Common myeloid progenitor, CD34-positive (primary cell): ENCODE measurements around the gene EEA1.

Experiments
- CTCF ChIA-PET: fragments of 350-600 bp; sonication (Branson Sonifier 250); formaldehyde crosslinking; loops from one replicate; lab custom pipeline; 2021; ENCODE audit warnings: antibody characterized with exemption; lab: Charles Lee
- POLR2A ChIA-PET: fragments of 350-600 bp; sonication (Branson Sonifier 250); formaldehyde crosslinking; loops from one replicate; lab custom pipeline; 2021; ENCODE audit warnings: antibody characterized with exemption; lab: Charles Lee
- DNase-seq, 3 donors: peaks; one replicate each; pipeline versions ENCODE4 v3.0.0 to v3.0.0-alpha.2; 2013
- H3K27ac ChIP-seq, 2 experiments: 1 replicate in 1 of 2; 2 replicates in 1 of 2; pipeline ENCODE4 v1.7.0; 2013; ENCODE audit warnings: inconsistent platforms in 2 of 2, low read length in 2 of 2, mild to moderate bottlenecking in 2 of 2, low read depth in 1 of 2, moderate library complexity in 1 of 2; ENCODE audit not compliant: severe bottlenecking in 2 of 2, insufficient read depth in 1 of 2, poor library complexity in 1 of 2
- H3K27me3 ChIP-seq, 5 experiments: replicated peaks in 2 of 5; 1 replicate in 3 of 5; 2 replicates in 2 of 5; pipeline versions ENCODE4 v1.6.1 to v1.7.0; 2013; ENCODE audit warnings: low read length in 4 of 5, mild to moderate bottlenecking in 2 of 5, moderate library complexity in 2 of 5, inconsistent platforms in 1 of 5; ENCODE audit not compliant: insufficient read depth in 5 of 5, control insufficient read depth in 4 of 5
- H3K36me3 ChIP-seq, 4 experiments: 1 replicate in 2 of 4; 2 replicates in 2 of 4; pipeline versions ENCODE4 v1.6.1 to v1.7.0; 2013; ENCODE audit warnings: low read length in 3 of 4, control low read depth in 1 of 4, mild to moderate bottlenecking in 1 of 4; ENCODE audit not compliant: control insufficient read depth in 4 of 4, insufficient read depth in 4 of 4
- H3K4me1 ChIP-seq, 4 experiments: 1 replicate in 3 of 4; 2 replicates in 1 of 4; pipeline versions ENCODE4 v1.6.1 to v1.7.1; 2013; ENCODE audit warnings: low read length in 3 of 4, mild to moderate bottlenecking in 3 of 4, control low read depth in 1 of 4, inconsistent platforms in 1 of 4, moderate library complexity in 1 of 4; ENCODE audit not compliant: control insufficient read depth in 4 of 4, insufficient read depth in 4 of 4; ENCODE audit errors: control extremely low read depth in 1 of 4
- H3K4me3 ChIP-seq, 7 experiments: 1 replicate in 4 of 7; 2 replicates in 3 of 7; pipeline versions ENCODE4 v1.5.1 to v1.7.0; 2013; ENCODE audit warnings: mild to moderate bottlenecking in 7 of 7, low read length in 6 of 7, moderate library complexity in 6 of 7, inconsistent platforms in 2 of 7, low read depth in 2 of 7, control low read depth in 1 of 7; ENCODE audit not compliant: insufficient read depth in 4 of 7, control insufficient read depth in 1 of 7; ENCODE audit errors: extremely low read depth in 1 of 7
- H3K9me3 ChIP-seq, 5 experiments: 1 replicate in 4 of 5; 2 replicates in 1 of 5; pipeline versions ENCODE4 v1.6.1 to v1.7.1; 2013; ENCODE audit warnings: low read length in 4 of 5, mild to moderate bottlenecking in 2 of 5, inconsistent platforms in 1 of 5, low read depth in 1 of 5, moderate library complexity in 1 of 5; ENCODE audit not compliant: control insufficient read depth in 4 of 5, insufficient read depth in 2 of 5; ENCODE audit errors: control extremely low read depth in 1 of 5
- WGBS: methylation state at CpG from one replicate; pipeline ENCODE4 v1.1.5; 2013; ENCODE audit not compliant: insufficient coverage; 5-methylcytosine and 5-hydroxymethylcytosine counted together

Gene EEA1

DNA sequence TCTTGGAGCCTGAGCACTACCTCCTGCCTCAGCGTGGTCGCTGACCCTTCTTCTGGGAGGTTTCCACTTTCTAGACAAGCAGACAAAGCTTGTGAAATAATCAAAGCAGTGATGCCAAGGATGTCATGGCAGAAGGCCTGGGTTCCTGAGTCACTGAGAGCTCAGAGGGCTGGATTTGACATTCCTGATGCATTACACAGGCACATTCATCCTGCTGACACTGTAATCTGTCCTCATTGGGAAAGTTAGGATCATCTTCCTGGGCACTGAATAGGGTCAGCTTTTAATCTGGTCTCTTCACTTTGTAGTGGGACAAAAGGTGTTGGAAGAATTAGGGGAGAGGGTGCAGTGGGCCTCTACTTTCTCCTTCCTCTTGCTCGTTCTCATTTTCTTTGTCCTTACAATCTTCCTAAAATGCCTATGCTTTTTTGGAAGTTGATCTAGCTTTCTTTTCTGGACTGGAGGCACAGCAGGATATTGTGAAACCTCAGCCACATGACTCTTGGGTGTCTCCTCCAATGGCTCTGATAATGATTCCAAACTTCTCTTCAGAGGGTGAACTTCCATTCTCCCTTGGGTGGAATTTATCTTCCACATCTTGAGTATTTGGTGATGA lies 29.6 kb downstream of the EEA1 start:
- no peak overlapping the region for H3K4me3 ChIP-seq
- H3K27me3 ChIP-seq, result no peaks in the 10 kb centered on the region
- ChIA-PET CTCF (no interaction called here), POLR2A (no interaction called here)
- 20% methylated on average over 1 of the region's 3 CpGs for WGBS
- DNase-seq, result no peak
- H3K4me1 ChIP-seq, result peaks cover 0 to 8% (median 0%) of the 10 kb centered on the region in 4 experiments
- peaks cover 0 to 3% (median 0%) of the 10 kb centered on the region in 4 experiments for H3K36me3 ChIP-seq
- no peak overlapping the region for H3K27ac ChIP-seq
- H3K9me3 ChIP-seq, result no peaks in the 10 kb centered on the region

DNA sequence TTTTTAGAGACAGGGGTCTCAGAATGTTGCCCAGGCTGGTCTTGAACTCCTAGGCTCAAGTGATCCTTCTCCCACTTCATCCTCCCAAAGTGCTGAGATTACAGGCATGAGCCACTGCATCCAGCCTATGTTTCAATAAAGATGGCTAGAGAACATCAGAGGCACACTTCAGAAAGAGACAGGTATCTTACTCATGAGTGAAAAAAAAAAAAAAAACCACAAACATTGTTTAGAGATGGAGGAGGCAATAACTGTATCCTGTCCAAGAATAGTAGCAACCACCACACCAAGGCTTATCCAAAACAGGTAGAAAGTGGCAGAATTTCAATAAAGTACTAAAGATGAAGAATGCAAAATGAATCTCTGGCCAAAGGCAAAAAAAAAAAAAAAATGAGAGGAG lies 30.3 kb downstream of the EEA1 start:
- H3K36me3 ChIP-seq, result peaks cover 0 to 3% (median 0%) of the 10 kb centered on the region in 4 experiments
- H3K9me3 ChIP-seq, result no peaks in the 10 kb centered on the region
- ChIA-PET POLR2A (no interaction called here), CTCF (no interaction called here)
- no peaks in the 10 kb centered on the region for H3K27me3 ChIP-seq
- no peak overlapping the region for H3K4me3 ChIP-seq
- H3K4me1 ChIP-seq, result peaks cover 0 to 8% (median 0%) of the 10 kb centered on the region in 4 experiments
- DNase-seq, result no peak
- H3K27ac ChIP-seq, result no peak overlapping the region

DNA sequence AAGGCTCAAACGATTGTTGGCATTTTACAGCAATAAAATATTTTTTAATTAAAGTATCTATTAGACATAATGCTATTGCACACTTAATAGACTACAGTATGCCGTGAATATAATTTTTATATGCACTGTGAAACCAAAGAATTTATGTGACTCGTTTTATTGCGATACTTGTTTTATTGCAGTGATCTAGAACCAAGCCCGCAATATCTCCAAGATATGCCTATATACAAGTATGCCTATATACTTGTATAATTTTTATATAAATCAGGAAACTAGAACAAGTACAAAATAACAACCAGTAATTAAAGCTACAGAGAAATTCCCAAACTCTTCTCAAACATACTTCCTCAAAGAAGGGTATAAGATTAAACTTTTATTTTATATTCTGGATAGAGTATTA lies 31.3 kb downstream of the EEA1 start:
- CTCF ChIA-PET, result interaction anchor here (0.7 kb wide), 1 partner anchor 60 kb away, joined by 3 read pairs; no protein-coding TSS in a partner anchor
- Histone ChIP-seq H3K27ac (no peak overlapping the region), H3K4me1 (peaks cover 0 to 8% (median 0%) of the 10 kb centered on the region in 4 experiments), H3K4me3 (no peak overlapping the region), H3K36me3 (peaks cover 0 to 3% (median 0%) of the 10 kb centered on the region in 4 experiments), H3K27me3 (no peaks in the 10 kb centered on the region), H3K9me3 (no peaks in the 10 kb centered on the region)
- no peak for DNase-seq
- WGBS, result no CpG with 5 or more reads among the region's 5 CpGs
- POLR2A ChIA-PET, result no interaction called here

DNA sequence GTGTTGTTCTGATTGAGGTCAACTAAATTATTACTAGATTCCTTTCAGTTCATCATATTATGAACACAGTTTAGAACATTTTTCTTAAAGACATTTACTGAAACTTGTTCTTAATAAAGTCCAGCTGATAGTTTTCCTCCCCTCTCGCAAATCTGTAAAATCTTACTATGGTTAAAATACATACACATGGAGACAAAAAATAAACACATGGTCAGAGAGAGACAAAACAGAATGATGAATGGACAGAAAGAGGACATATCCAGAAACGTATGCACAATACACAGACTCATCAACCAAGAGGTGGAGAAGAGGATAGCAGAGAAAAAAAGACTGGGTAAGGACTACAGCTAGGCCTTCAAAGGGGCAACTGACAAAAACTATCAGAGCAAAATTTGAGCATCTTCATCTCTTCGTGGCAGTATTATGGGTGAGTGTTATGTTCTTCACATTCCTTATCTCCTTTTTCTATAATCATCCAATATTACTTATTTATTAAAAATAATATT lies 38.4 kb downstream of the EEA1 start:
- no CpG with 5 or more reads among the region's 3 CpGs for WGBS
- Histone ChIP-seq H3K4me1 (no peaks in the 10 kb centered on the region), H3K27me3 (no peaks in the 10 kb centered on the region), H3K36me3 (peaks cover 0 to 6% (median 1%) of the 10 kb centered on the region in 4 experiments), H3K9me3 (no peaks in the 10 kb centered on the region), H3K27ac (no peak overlapping the region), H3K4me3 (no peak overlapping the region)
- CTCF ChIA-PET, result no interaction called here
- no peak for DNase-seq
- POLR2A ChIA-PET, result no interaction called here

DNA sequence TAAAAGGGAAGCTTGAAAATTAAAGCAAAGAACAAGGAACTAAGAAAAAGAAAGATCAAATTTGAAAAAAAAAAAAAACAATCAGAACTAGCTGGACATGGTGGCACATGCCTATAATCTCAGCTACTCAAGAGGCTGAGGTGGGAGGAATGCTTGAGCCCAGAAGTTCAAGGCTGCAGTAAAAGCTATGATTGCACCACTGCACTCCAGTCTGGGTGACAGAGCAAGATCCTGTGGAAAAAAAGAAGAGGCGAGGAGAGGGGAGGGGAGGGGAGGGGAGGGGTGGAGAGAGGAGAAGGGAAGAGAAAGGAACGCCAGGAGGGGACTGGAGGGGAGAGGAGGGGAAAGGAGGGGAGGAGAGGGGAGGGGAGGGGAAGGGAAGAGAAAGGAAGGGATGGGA lies 43.0 kb downstream of the EEA1 start:
- Histone ChIP-seq H3K9me3 (no peaks in the 10 kb centered on the region), H3K36me3 (peaks cover 0 to 24% (median 11%) of the 10 kb centered on the region in 4 experiments), H3K4me1 (no peaks in the 10 kb centered on the region), H3K4me3 (no peak overlapping the region), H3K27ac (no peak overlapping the region), H3K27me3 (no peaks in the 10 kb centered on the region)
- DNase-seq, result no peak
- ChIA-PET POLR2A (no interaction called here), CTCF (no interaction called here)
- no CpG with 5 or more reads among the region's 2 CpGs for WGBS

DNA sequence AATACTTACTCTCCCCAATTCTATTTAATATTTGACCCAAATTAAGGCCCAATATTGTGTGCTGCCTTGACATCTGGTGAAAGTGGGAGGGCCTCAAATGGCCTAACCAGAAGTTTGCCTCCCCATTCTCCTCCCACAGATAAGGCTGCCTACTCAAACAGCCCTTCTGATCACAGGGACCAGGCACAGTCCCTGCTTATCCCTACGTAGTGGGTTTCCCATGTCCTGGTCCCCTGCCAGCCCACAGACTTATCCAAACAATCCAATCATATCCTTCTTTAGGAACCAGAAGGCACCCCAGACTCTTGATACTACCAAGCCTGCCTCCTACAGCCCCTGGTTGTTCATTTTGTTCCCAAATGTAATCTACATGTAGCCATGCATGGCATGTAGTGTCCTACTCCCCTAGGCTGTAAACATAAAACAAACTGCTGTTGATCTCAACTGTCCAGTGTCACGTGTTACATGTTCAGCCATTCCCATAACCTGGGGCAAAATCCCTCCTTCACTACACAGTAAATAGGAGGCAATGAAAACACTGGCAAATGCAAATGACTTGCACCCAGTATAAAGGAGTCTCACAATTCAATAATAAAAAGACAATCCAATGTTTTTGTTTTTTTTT lies 49.3 kb downstream of the EEA1 start:
- ChIA-PET CTCF (no interaction called here), POLR2A (no interaction called here)
- no peak overlapping the region for H3K27ac ChIP-seq
- peaks cover 0 to 8% (median 2%) of the 10 kb centered on the region in 5 experiments for H3K9me3 ChIP-seq
- no peaks in the 10 kb centered on the region for H3K4me1 ChIP-seq
- peaks cover 2 to 44% (median 10%) of the 10 kb centered on the region in 4 experiments for H3K36me3 ChIP-seq
- H3K27me3 ChIP-seq, result no peaks in the 10 kb centered on the region
- no peak for DNase-seq
- 100% methylated on average over 2 of the region's 2 CpGs for WGBS
- H3K4me3 ChIP-seq, result no peak overlapping the region

DNA sequence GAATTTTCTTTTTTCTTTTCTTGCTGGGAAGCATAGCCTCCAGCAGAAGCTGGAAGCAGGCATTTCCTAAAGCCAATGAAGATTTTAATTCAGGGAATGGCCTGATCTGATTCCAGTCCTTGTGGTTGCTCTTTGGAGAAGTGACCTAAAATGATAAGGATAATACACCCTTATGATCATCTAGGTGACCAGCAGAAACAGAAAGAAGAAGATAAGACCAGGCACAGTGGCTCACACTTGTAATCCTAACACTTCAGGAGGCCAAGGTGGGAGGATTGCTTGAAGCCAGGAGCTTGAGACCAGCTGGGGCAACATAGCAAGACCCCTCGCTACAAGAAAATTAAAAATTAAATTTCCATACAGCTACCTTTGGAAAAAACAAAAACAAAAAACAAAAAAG lies 51.2 kb downstream of the EEA1 start:
- Histone ChIP-seq H3K36me3 (peaks cover 2 to 36% (median 7%) of the 10 kb centered on the region in 4 experiments), H3K4me1 (no peaks in the 10 kb centered on the region), H3K9me3 (peaks cover 0 to 8% (median 2%) of the 10 kb centered on the region in 5 experiments), H3K4me3 (no peak overlapping the region), H3K27ac (no peak overlapping the region), H3K27me3 (no peaks in the 10 kb centered on the region)
- CTCF ChIA-PET, result no interaction called here
- POLR2A ChIA-PET, result no interaction called here
- no peak for DNase-seq
- WGBS, result no CpG with 5 or more reads among the region's 1 CpG
